H9 (cell line): ENCODE data around the gene SNTN. TPM values are rescaled to one million over a fixed set of nuclear protein-coding genes. Genes with fewer than 3 reads are reported as not detected.

Experiments
- DNase-seq: peaks from one replicate; pipeline ENCODE4 v3.0.0-alpha.2; 2017
- H2AFZ ChIP-seq: one replicate; pipeline ENCODE4 v1.6.1; 2013; ENCODE audit warnings: mild to moderate bottlenecking, low read length, control low read depth, moderate library complexity
- H2AK5ac ChIP-seq: 2 replicates; pipeline ENCODE4 v1.6.1; 2013; ENCODE audit warnings: low read length, control low read depth, mixed read lengths; ENCODE audit not compliant: insufficient read length
- H2BK120ac ChIP-seq: one replicate; pipeline ENCODE4 v1.6.1; 2013; ENCODE audit warnings: low read depth, mild to moderate bottlenecking, low read length, control low read depth, inconsistent platforms; ENCODE audit not compliant: poor library complexity, severe bottlenecking
- H2BK12ac ChIP-seq: 2 replicates; pipeline ENCODE4 v1.6.1; 2013; ENCODE audit warnings: low read length, control low read depth, mixed read lengths, low read depth; ENCODE audit not compliant: insufficient read length
- H2BK15ac ChIP-seq: 2 replicates; pipeline ENCODE4 v1.6.1; 2013; ENCODE audit warnings: low read depth, low read length, control low read depth
- H2BK20ac ChIP-seq: one replicate; pipeline ENCODE4 v1.6.1; 2013; ENCODE audit warnings: low read depth, mild to moderate bottlenecking, low read length, control low read depth, inconsistent platforms; ENCODE audit not compliant: poor library complexity, severe bottlenecking
- H2BK5ac ChIP-seq: 2 replicates; pipeline ENCODE4 v1.6.1; 2013; ENCODE audit warnings: low read length, control low read depth, mixed read lengths; ENCODE audit not compliant: insufficient read length
- H3K14ac ChIP-seq: 2 replicates; pipeline ENCODE4 v1.6.1; 2013; ENCODE audit warnings: low read length, control low read depth; ENCODE audit not compliant: insufficient read depth
- H3K18ac ChIP-seq: 2 replicates; pipeline ENCODE4 v1.6.1; 2013; ENCODE audit warnings: low read depth, mild to moderate bottlenecking, mixed read lengths, low read length, control low read depth; ENCODE audit not compliant: insufficient read length
- H3K23ac ChIP-seq: 2 replicates; pipeline ENCODE4 v1.6.1; 2013; ENCODE audit warnings: low read length, control low read depth, mixed read lengths, low read depth; ENCODE audit not compliant: insufficient read length
- H3K23me2 ChIP-seq: 2 replicates; pipeline ENCODE4 v1.6.1; 2013; ENCODE audit warnings: low read depth, mild to moderate bottlenecking, mixed read lengths, low read length, control low read depth; ENCODE audit not compliant: insufficient read length, poor library complexity, severe bottlenecking
- H3K27ac ChIP-seq: 2 replicates; pipeline ENCODE4 v1.5.1; 2013; ENCODE audit warnings: low read length, control low read depth, mixed read lengths, low read depth; ENCODE audit not compliant: insufficient read length
- H3K27me3 ChIP-seq: 2 replicates; pipeline ENCODE4 v1.6.1; 2013; ENCODE audit warnings: low read length, control low read depth, inconsistent platforms; ENCODE audit not compliant: insufficient read depth
- H3K4ac ChIP-seq: 2 replicates; pipeline ENCODE4 v1.6.1; 2013; ENCODE audit warnings: low read depth, mild to moderate bottlenecking, control low read depth, inconsistent platforms, low read length, moderate library complexity
- H3K4me1 ChIP-seq: 2 replicates; pipeline ENCODE4 v1.6.1; 2013; ENCODE audit warnings: low read length, control low read depth, inconsistent platforms; ENCODE audit not compliant: insufficient read depth
- H3K4me2 ChIP-seq: 2 replicates; pipeline ENCODE4 v1.6.1; 2013; ENCODE audit warnings: low read length, control low read depth, mixed read lengths; ENCODE audit not compliant: insufficient read length, insufficient read depth
- H3K56ac ChIP-seq: 2 replicates; pipeline ENCODE4 v1.6.1; 2013; ENCODE audit warnings: low read depth, mild to moderate bottlenecking, mixed read lengths, low read length, control low read depth; ENCODE audit not compliant: insufficient read length
- H3K79me1 ChIP-seq: 2 replicates; pipeline ENCODE4 v1.6.1; 2013; ENCODE audit warnings: low read depth, mild to moderate bottlenecking, moderate library complexity, low read length, control low read depth, inconsistent platforms; ENCODE audit not compliant: insufficient read depth, poor library complexity, severe bottlenecking
- H3K79me2 ChIP-seq: 2 replicates; pipeline ENCODE4 v1.6.1; 2013; ENCODE audit warnings: low read length, control low read depth, inconsistent platforms; ENCODE audit not compliant: insufficient read depth
- H3K9ac ChIP-seq: 2 replicates; pipeline ENCODE4 v1.6.1; 2013; ENCODE audit warnings: low read length, control low read depth, mixed read lengths; ENCODE audit not compliant: insufficient read length; ENCODE audit errors: extremely low read depth
- H3K9me3 ChIP-seq: one replicate; pipeline ENCODE4 v1.6.1; 2013; ENCODE audit warnings: low read depth, low read length, inconsistent platforms; ENCODE audit not compliant: control insufficient read depth
- H3T11ph ChIP-seq: one replicate; pipeline ENCODE4 v1.6.1; 2013; ENCODE audit warnings: mild to moderate bottlenecking, low read length, control low read depth, inconsistent platforms
- H4K20me1 ChIP-seq: one replicate; pipeline ENCODE4 v1.6.1; 2013; ENCODE audit not compliant: control insufficient read depth, insufficient read length, insufficient read depth
- H4K5ac ChIP-seq: 2 replicates; pipeline ENCODE4 v1.6.1; 2013; ENCODE audit warnings: low read depth, mild to moderate bottlenecking, mixed read lengths, low read length, control low read depth; ENCODE audit not compliant: insufficient read length
- H4K8ac ChIP-seq: replicated peaks from 2 replicates; pipeline ENCODE4 v1.6.1; 2013; ENCODE audit warnings: low read length, control low read depth, mixed read lengths, low read depth; ENCODE audit not compliant: insufficient read length
- H4K91ac ChIP-seq: 2 replicates; pipeline ENCODE4 v1.6.1; 2013; ENCODE audit warnings: low read depth, mild to moderate bottlenecking, moderate library complexity, mixed read lengths, low read length, control low read depth; ENCODE audit not compliant: insufficient read length
- H3K27ac Mint-ChIP-seq, 3 experiments: 2 replicates in 2 of 3; 3 replicates in 1 of 3; pipeline ENCODE4 v1.8.0; 2020 to 2021; ENCODE audit warnings: mixed read lengths in 3 of 3, mild to moderate bottlenecking in 1 of 3, moderate library complexity in 1 of 3
- H3K27me3 Mint-ChIP-seq: 2 replicates; pipeline ENCODE4 v1.8.0; 2021; ENCODE audit warnings: low read depth, mild to moderate bottlenecking, moderate library complexity, mixed read lengths
- H3K36me3 Mint-ChIP-seq, 3 experiments: 2 replicates in 2 of 3; 3 replicates in 1 of 3; pipeline ENCODE4 v1.8.0; 2020 to 2021; ENCODE audit warnings: low read depth in 3 of 3, mixed read lengths in 3 of 3; ENCODE audit not compliant: insufficient read depth in 1 of 3
- H3K4me1 Mint-ChIP-seq, 2 experiments: 2 replicates each; pipeline ENCODE4 v1.8.0; 2020; ENCODE audit warnings: mixed read lengths in 2 of 2
- H3K4me3 Mint-ChIP-seq, 2 experiments: 2 replicates in 1 of 2; 3 replicates in 1 of 2; pipeline ENCODE4 v1.8.0; 2020 to 2021; ENCODE audit warnings: mild to moderate bottlenecking in 2 of 2, mixed read lengths in 2 of 2, moderate library complexity in 1 of 2
- H3K9me3 Mint-ChIP-seq, 2 experiments: 2 replicates in 1 of 2; 3 replicates in 1 of 2; pipeline ENCODE4 v1.8.0; 2020; ENCODE audit warnings: mild to moderate bottlenecking in 2 of 2, mixed read lengths in 2 of 2, moderate library complexity in 1 of 2
- CTCF ChIP-seq: fragments of 200-600 bp; sonication (generic); conservative IDR thresholded peaks from 3 replicates; pipeline ENCODE4 v1.8.0; 2021; ENCODE audit warnings: antibody characterized with exemption, mild to moderate bottlenecking
- WGBS: extraction: QIAGEN DNeasy Blood & Tissue Kit; methylation state at CpG from one replicate; pipeline ENCODE4 v1.1.7; 2013; ENCODE audit warnings: missing lambda C conversion rate, low lambda C conversion rate, mixed read lengths; ENCODE audit not compliant: insufficient read length; ENCODE audit errors: extremely low coverage; 5-methylcytosine and 5-hydroxymethylcytosine counted together
- total RNA-seq: library from RNA; stranded (reverse); gene quantifications from 2 replicates; pipeline ENCODE4 v1.2.1, GENCODE V29; 2021

SNTN gene
- total RNA-seq, 1 experiment from 2014 or later = not detected

GRCh38 chr3:63705092-63705645 is 52.7 kb downstream of the SNTN start:
- no peak overlapping the region for H3K9ac ChIP-seq
- H3K27me3 ChIP-seq = no peaks in the 10 kb centered on the region
- H2BK5ac ChIP-seq = no peak overlapping the region
- no peak overlapping the region for H2AK5ac ChIP-seq
- H4K8ac ChIP-seq = no peak overlapping the region
- no peak overlapping the region for H4K5ac ChIP-seq
- H3K27ac Mint-ChIP-seq = no peak overlapping the region
- H3T11ph ChIP-seq = no peak overlapping the region
- no peak overlapping the region for H3K23ac ChIP-seq
- H3K4me1 ChIP-seq = no peaks in the 10 kb centered on the region
- no peaks in the 10 kb centered on the region for H3K23me2 ChIP-seq
- H3K4me3 Mint-ChIP-seq = no peak overlapping the region
- H2BK15ac ChIP-seq = no peak overlapping the region
- no peak overlapping the region for H3K56ac ChIP-seq
- no peak overlapping the region for H2BK12ac ChIP-seq
- H3K27me3 Mint-ChIP-seq = no peaks in the 10 kb centered on the region
- no peaks in the 10 kb centered on the region; a peak in 1 of 7 replicates for H3K36me3 Mint-ChIP-seq
- no peaks in the 10 kb centered on the region for H3K4me1 Mint-ChIP-seq
- H2BK120ac ChIP-seq = no peak overlapping the region
- H3K4me2 ChIP-seq = no peak overlapping the region
- no peaks in the 10 kb centered on the region for H3K79me1 ChIP-seq
- no peak overlapping the region for H3K4ac ChIP-seq
- TF ChIP-seq CTCF = no peak
- H3K9me3 Mint-ChIP-seq = no peaks in the 10 kb centered on the region
- no peak for DNase-seq
- no peaks in the 10 kb centered on the region for H4K20me1 ChIP-seq
- no peak overlapping the region for H3K14ac ChIP-seq
- no peak overlapping the region for H3K27ac ChIP-seq
- no peaks in the 10 kb centered on the region for H3K79me2 ChIP-seq
- no peak overlapping the region for H3K18ac ChIP-seq
- H2BK20ac ChIP-seq = no peak overlapping the region
- H2AFZ ChIP-seq = no peak overlapping the region
- no peaks in the 10 kb centered on the region for H3K9me3 ChIP-seq
- WGBS = no CpG with 5 or more reads among the region's 4 CpGs
- no peak overlapping the region for H4K91ac ChIP-seq
